GM12878 (cell line): ENCODE results near the gene AMN1. TPM values are rescaled to one million over a fixed set of nuclear protein-coding genes. Genes with fewer than 3 reads are reported as not detected.

ENCODE experiments used
- BACH1 ChIP-seq: fragments of 450-650 bp; IDR thresholded peaks from 2 replicates; pipeline ENCODE4 v1.6.1; 2017; ENCODE audit warnings: mild to moderate bottlenecking, borderline replicate concordance
- BCL11A ChIP-seq: IDR thresholded peaks from 2 replicates; pipeline ENCODE4 v1.6.1; 2011; ENCODE audit warnings: low read depth, low read length
- CBX3 ChIP-seq: fragments of 200-600 bp; sonication (generic); IDR thresholded peaks from 2 replicates; pipeline ENCODE4 v1.6.1; 2016; ENCODE audit warnings: low read depth, borderline replicate concordance
- CHD2 ChIP-seq: IDR thresholded peaks from 2 replicates; pipeline ENCODE4 v1.6.1; 2011; ENCODE audit warnings: low read depth, low read length, improper control_type of control experiment, borderline replicate concordance
- CHD4 ChIP-seq: fragments of 200-600 bp; sonication (generic); IDR thresholded peaks from 2 replicates; pipeline ENCODE4 v1.6.1; 2016; ENCODE audit warnings: mild to moderate bottlenecking
- DPF2 ChIP-seq: fragments of 450-650 bp; IDR thresholded peaks from 2 replicates; pipeline ENCODE4 v1.6.1; 2017; ENCODE audit warnings: mild to moderate bottlenecking
- KAT2A ChIP-seq: conservative IDR thresholded peaks from 2 replicates; pipeline ENCODE4 v1.6.1; 2011; ENCODE audit warnings: low read depth, low read length; ENCODE audit not compliant: control insufficient read depth
- KDM1A ChIP-seq: fragments of 200-600 bp; sonication (generic); IDR thresholded peaks from 2 replicates; pipeline ENCODE4 v1.6.1; 2016; ENCODE audit warnings: borderline replicate concordance
- MEF2A ChIP-seq: IDR thresholded peaks from 2 replicates; pipeline ENCODE4 v1.6.1; 2011; ENCODE audit warnings: low read depth, mild to moderate bottlenecking, low read length, moderate library complexity; ENCODE audit not compliant: insufficient read depth
- RAD21 ChIP-seq: IDR thresholded peaks from 2 replicates; pipeline ENCODE4 v1.6.1; 2011; ENCODE audit warnings: mild to moderate bottlenecking, low read depth, low read length, moderate library complexity; ENCODE audit not compliant: insufficient read depth
- SREBF1 ChIP-seq: IDR thresholded peaks from 2 replicates; pipeline ENCODE4 v1.6.1; 2012; ENCODE audit warnings: mild to moderate bottlenecking, low read length
- TARDBP ChIP-seq: IDR thresholded peaks from 2 replicates; pipeline ENCODE4 v1.6.1; 2016; ENCODE audit warnings: borderline replicate concordance
- ZBED1 ChIP-seq: IDR thresholded peaks from 2 replicates; pipeline ENCODE4 v1.6.1; 2016; ENCODE audit warnings: borderline replicate concordance
- ZNF217 ChIP-seq: fragments of 450-650 bp; IDR thresholded peaks from 2 replicates; pipeline ENCODE4 v1.6.1; 2017; ENCODE audit warnings: antibody characterized with exemption, mild to moderate bottlenecking
- ZZZ3 ChIP-seq: IDR thresholded peaks from 2 replicates; pipeline ENCODE4 v1.6.1; 2011; ENCODE audit warnings: low read depth; ENCODE audit not compliant: control insufficient read depth, insufficient read length
- polyA plus RNA-seq, 11 experiments: library from polyadenylated mRNA; depleted of rRNA in 4 of 11; unstranded in 6 of 11; stranded (reverse) in 5 of 11; fragments of >200 nt; fragmentation: Nextera tagmentation in 4 of 11; fragmentation: Illumina TruSeq in 1 of 11; extraction: Ambion mirVana in 4 of 11; extraction: Trizol in 1 of 11; gene quantifications; 1 replicate in 1 of 11; 2 replicates in 10 of 11; pipeline versions ENCODE4 v1.2.1 to v1.2.3, GENCODE V29; 2011 to 2016; ENCODE audit warnings: inconsistent platforms in 2 of 11, missing spikeins in 2 of 11, low read depth in 1 of 11
- total RNA-seq, 4 experiments: library from RNA; depleted of rRNA in 3 of 4; stranded (reverse); fragments of >200 nt in 3 of 4; fragmentation: Illumina TruSeq in 1 of 4; extraction: Trizol in 1 of 4; gene quantifications; 2 replicates each; pipeline versions ENCODE4 v1.2.1 to v1.2.3, GENCODE V29; 2013 to 2021
- TF ChIP-seq, protein P1 (sequence below): fragments of 450-650 bp; IDR thresholded peaks from 2 replicates; pipeline ENCODE4 v1.6.1; 2016; ENCODE audit warnings: mild to moderate bottlenecking, moderate library complexity, borderline replicate concordance
- TF ChIP-seq, protein P2 (sequence below): fragments of 450-650 bp; IDR thresholded peaks from 2 replicates; pipeline ENCODE4 v1.6.1; 2014; ENCODE audit warnings: mild to moderate bottlenecking
- TF ChIP-seq, protein P3 (sequence below): IDR thresholded peaks from 2 replicates; pipeline ENCODE4 v1.6.1; 2011; ENCODE audit warnings: mild to moderate bottlenecking, low read depth, low read length, moderate library complexity; ENCODE audit not compliant: insufficient replicate concordance
- TF ChIP-seq, protein P4 (sequence below): fragments of 450-650 bp; IDR thresholded peaks from 2 replicates; pipeline ENCODE4 v1.6.1; 2017; ENCODE audit warnings: mild to moderate bottlenecking, low read depth, inconsistent platforms; ENCODE audit not compliant: poor library complexity, severe bottlenecking
- TF ChIP-seq, protein P5 (sequence below): IDR thresholded peaks from 2 replicates; pipeline ENCODE4 v1.6.1; 2012; ENCODE audit warnings: low read depth, low read length, improper control_type of control experiment

AMN1 gene
- total and polyA plus RNA-seq, 10 of the 15 experiments (the other 5 are each of a cell fraction or from before 2014, with no cell fraction given): 5.4 to 19.3 (median 9.3) TPM

DNA sequence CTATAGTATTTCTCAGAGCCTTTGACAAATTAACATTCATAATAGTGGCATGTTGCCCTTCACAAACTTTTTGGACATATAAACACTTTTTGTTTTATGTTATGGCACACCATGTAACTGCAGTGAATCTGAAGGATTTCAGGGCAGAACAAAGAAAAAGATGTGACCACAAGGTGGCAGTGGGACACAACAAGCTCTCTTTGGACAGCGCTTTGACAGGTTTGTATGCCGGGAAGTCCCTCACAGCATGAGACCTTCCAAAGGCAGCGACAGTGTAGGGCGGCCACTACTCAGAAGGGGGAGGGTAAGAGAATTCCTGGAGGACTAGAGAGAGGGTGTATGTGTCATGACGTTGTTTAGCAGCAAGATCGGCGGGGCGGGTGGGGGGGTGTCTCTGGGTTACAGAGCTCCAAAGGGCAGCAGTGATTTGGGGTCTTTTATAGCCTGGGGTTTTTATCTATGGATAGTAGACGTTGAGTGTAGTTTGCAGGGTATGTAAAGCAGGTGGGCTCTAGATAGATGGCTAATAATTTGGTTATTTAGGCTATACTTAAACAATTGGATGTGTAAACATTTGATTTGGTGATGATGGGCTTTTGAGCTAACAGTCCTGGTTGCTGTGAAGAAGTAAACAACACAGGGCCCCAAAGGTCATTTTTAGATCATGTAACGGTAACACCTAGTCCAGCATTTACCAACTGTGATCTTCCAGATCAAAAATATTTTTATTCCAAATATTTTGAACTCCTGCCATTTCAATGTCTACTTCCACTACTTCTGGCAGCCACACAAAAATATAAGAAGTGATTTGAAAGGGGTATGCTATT, 46.5 kb downstream of the AMN1 start (continued):
- TF ChIP-seq, protein P1, sequence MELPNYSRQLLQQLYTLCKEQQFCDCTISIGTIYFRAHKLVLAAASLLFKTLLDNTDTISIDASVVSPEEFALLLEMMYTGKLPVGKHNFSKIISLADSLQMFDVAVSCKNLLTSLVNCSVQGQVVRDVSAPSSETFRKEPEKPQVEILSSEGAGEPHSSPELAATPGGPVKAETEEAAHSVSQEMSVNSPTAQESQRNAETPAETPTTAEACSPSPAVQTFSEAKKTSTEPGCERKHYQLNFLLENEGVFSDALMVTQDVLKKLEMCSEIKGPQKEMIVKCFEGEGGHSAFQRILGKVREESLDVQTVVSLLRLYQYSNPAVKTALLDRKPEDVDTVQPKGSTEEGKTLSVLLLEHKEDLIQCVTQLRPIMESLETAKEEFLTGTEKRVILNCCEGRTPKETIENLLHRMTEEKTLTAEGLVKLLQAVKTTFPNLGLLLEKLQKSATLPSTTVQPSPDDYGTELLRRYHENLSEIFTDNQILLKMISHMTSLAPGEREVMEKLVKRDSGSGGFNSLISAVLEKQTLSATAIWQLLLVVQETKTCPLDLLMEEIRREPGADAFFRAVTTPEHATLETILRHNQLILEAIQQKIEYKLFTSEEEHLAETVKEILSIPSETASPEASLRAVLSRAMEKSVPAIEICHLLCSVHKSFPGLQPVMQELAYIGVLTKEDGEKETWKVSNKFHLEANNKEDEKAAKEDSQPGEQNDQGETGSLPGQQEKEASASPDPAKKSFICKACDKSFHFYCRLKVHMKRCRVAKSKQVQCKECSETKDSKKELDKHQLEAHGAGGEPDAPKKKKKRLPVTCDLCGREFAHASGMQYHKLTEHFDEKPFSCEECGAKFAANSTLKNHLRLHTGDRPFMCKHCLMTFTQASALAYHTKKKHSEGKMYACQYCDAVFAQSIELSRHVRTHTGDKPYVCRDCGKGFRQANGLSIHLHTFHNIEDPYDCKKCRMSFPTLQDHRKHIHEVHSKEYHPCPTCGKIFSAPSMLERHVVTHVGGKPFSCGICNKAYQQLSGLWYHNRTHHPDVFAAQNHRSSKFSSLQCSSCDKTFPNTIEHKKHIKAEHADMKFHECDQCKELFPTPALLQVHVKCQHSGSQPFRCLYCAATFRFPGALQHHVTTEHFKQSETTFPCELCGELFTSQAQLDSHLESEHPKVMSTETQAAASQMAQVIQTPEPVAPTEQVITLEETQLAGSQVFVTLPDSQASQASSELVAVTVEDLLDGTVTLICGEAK: no peak
- TF ChIP-seq KAT2A (no peak), CBX3 (no peak), BACH1 (no peak), RAD21 (peak; percentile 100), CHD2 (0 out of 2 replicates have a peak, but pooled peaks have one; percentile 71), DPF2 (no peak), SREBF1 (no peak), ZZZ3 (no peak), CHD4 (no peak), KDM1A (no peak), ZNF217 (no peak), MEF2A (peak; percentile 60; the same call in 1 of the 2 replicates), ZBED1 (no peak), BCL11A (no peak), TARDBP (0 out of 2 replicates have a peak, but pooled peaks have one; percentile 27)
- TF ChIP-seq, protein P2, sequence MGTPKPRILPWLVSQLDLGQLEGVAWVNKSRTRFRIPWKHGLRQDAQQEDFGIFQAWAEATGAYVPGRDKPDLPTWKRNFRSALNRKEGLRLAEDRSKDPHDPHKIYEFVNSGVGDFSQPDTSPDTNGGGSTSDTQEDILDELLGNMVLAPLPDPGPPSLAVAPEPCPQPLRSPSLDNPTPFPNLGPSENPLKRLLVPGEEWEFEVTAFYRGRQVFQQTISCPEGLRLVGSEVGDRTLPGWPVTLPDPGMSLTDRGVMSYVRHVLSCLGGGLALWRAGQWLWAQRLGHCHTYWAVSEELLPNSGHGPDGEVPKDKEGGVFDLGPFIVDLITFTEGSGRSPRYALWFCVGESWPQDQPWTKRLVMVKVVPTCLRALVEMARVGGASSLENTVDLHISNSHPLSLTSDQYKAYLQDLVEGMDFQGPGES: no peak
- TF ChIP-seq, protein P3, sequence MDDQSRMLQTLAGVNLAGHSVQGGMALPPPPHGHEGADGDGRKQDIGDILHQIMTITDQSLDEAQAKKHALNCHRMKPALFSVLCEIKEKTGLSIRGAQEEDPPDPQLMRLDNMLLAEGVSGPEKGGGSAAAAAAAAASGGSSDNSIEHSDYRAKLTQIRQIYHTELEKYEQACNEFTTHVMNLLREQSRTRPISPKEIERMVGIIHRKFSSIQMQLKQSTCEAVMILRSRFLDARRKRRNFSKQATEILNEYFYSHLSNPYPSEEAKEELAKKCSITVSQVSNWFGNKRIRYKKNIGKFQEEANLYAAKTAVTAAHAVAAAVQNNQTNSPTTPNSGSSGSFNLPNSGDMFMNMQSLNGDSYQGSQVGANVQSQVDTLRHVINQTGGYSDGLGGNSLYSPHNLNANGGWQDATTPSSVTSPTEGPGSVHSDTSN: peak; percentile 11
- TF ChIP-seq, protein P4, sequence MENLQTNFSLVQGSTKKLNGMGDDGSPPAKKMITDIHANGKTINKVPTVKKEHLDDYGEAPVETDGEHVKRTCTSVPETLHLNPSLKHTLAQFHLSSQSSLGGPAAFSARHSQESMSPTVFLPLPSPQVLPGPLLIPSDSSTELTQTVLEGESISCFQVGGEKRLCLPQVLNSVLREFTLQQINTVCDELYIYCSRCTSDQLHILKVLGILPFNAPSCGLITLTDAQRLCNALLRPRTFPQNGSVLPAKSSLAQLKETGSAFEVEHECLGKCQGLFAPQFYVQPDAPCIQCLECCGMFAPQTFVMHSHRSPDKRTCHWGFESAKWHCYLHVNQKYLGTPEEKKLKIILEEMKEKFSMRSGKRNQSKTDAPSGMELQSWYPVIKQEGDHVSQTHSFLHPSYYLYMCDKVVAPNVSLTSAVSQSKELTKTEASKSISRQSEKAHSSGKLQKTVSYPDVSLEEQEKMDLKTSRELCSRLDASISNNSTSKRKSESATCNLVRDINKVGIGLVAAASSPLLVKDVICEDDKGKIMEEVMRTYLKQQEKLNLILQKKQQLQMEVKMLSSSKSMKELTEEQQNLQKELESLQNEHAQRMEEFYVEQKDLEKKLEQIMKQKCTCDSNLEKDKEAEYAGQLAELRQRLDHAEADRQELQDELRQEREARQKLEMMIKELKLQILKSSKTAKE: no peak
- TF ChIP-seq, protein P5, sequence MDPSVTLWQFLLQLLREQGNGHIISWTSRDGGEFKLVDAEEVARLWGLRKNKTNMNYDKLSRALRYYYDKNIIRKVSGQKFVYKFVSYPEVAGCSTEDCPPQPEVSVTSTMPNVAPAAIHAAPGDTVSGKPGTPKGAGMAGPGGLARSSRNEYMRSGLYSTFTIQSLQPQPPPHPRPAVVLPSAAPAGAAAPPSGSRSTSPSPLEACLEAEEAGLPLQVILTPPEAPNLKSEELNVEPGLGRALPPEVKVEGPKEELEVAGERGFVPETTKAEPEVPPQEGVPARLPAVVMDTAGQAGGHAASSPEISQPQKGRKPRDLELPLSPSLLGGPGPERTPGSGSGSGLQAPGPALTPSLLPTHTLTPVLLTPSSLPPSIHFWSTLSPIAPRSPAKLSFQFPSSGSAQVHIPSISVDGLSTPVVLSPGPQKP: no peak
